Stimulated activated memory B cell treated with anti-CD40 and anti-IgM and Interleukin-4, amounts not matched to agents 10 μg/mL and 1 μg/mL and 100 μg/mL, for 72 hours (primary cell): ENCODE results near the gene POLR2J2.
"Not testable (repeated sequence)": the region's sequence is repeated elsewhere in the genome, so short reads cannot be mapped to it uniquely, and the experiment has no call there.

Source experiments
- ATAC-seq: fragments of 150-1000 bp; cut with Tn5 transposase; 2 replicates; pipeline ENCODE4 v1.10.0; 2021
- H3K27ac Mint-ChIP-seq: one replicate; pipeline ENCODE4 v1.8.0; 2022; ENCODE audit warnings: mild to moderate bottlenecking, mixed read lengths
- H3K27me3 Mint-ChIP-seq: one replicate; pipeline ENCODE4 v1.8.0; 2022; ENCODE audit warnings: mixed read lengths
- H3K36me3 Mint-ChIP-seq: one replicate; pipeline ENCODE4 v1.8.0; 2022; ENCODE audit warnings: mixed read lengths
- H3K4me1 Mint-ChIP-seq: one replicate; pipeline ENCODE4 v1.8.0; 2022; ENCODE audit warnings: mixed read lengths
- H3K4me3 Mint-ChIP-seq: one replicate; pipeline ENCODE4 v1.8.0; 2022; ENCODE audit warnings: mild to moderate bottlenecking, moderate library complexity, mixed read lengths
- H3K9me3 Mint-ChIP-seq: one replicate; pipeline ENCODE4 v1.8.0; 2022; ENCODE audit warnings: mixed read lengths

POLR2J2 gene

DNA sequence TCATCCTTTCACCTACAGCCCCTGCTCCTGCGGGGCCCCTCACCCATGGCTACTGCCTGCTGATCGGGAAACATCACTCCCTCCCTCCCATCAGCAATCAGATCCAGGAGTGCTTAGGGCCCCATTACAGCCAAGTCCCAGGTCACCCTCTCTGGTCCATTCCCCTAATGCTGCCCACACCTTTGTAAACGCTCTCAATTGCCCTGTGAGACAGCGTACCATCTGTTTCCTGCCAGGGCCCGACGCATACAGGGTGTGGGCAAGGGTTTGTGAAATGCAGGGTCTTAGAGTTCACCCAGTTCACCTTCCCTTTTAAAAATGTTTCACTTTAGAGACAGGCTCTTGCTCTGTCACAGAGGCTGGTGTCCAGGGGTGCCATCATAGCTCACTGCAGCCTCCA lies 37.2 kb downstream of the POLR2J2 start:
- ATAC-seq: not testable (repeated sequence)

DNA sequence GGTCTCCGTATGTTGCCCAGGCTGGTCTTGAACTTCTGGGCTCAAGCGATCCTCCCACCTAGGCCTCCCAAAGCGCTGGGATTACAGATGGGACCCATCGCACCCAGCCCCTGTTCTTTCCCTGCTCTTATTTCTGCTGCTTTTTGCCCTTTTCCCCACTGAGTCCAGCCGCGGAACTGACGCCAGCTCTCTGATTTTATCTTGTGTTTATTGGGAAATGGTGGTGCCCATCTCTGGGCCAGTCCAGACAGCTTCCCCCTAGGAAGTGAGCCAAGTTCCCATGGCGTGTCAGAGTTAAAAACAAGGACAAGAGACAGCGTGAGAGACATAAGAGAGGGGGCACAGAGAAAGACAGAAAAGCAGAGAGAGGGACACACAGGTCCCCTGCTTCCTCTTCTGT lies 40.8 kb downstream of the POLR2J2 start:
- H3K4me3 Mint-ChIP-seq, ATAC-seq: not testable (repeated sequence)

More for the DNA sequence above, 37.2 kb downstream of the POLR2J2 start:
- not testable (repeated sequence) for H3K27ac Mint-ChIP-seq, H3K36me3 Mint-ChIP-seq, H3K4me3 Mint-ChIP-seq, H3K27me3 Mint-ChIP-seq, H3K4me1 Mint-ChIP-seq, H3K9me3 Mint-ChIP-seq

DNA sequence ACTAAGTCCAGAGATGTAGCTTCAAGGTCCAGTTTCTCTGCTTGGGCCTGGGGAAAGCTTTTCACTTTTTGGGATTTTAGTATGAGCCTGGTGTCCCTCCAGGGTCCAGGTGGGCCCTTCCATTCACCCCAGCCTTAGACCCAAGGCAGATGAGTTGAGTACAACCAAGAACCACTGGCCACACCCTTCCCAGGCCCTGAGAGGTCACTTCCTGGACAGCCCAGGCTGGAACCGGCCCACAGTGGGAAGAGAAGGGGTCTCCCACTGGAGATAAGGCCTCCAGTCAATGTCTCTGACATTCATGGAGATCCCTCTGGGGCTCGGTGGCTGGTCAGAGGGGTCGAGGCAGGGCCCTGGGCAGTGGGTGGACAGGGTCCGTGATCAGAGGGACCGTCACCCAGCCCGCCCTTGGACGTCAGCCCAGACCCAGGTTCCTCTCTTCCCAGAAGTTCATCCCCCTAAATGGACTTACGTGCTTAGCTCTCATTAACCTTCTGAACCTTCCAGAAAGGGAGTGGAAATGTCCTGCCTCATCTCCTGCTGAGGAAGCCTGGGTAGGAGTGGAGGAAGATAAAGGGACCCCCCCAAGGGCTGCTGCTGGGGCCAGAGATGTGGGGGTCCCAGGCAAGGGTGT lies 44.1 kb downstream of the POLR2J2 start:
- ATAC-seq, H3K36me3 Mint-ChIP-seq, H3K27me3 Mint-ChIP-seq, H3K27ac Mint-ChIP-seq, H3K4me1 Mint-ChIP-seq, H3K4me3 Mint-ChIP-seq, H3K9me3 Mint-ChIP-seq: not testable (repeated sequence)

More for the DNA sequence above, 40.8 kb downstream of the POLR2J2 start:
- not testable (repeated sequence) for H3K27me3 Mint-ChIP-seq, H3K36me3 Mint-ChIP-seq, H3K27ac Mint-ChIP-seq, H3K4me1 Mint-ChIP-seq, H3K9me3 Mint-ChIP-seq

DNA sequence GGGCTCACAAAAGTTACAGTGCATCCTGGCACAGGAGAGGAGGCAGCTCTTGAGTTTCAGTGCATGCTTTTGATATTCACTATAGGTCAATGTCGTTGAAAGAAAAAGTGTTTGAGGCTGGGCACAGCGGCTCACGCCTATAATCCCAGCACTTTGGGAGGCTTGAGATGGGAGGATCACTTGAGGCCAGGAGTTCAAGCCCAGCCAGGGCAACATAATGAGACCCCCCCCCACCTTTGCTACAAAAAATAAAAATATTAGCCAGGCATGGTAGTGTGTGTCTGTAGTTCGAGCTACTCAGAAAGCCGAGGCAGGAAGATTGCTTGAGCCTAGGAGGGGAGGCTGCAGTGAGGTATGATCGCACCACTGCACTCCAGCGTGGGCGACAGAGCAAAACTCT lies 53.3 kb downstream of the POLR2J2 start:
- ATAC-seq, H3K4me1 Mint-ChIP-seq, H3K36me3 Mint-ChIP-seq, H3K27me3 Mint-ChIP-seq, H3K27ac Mint-ChIP-seq, H3K9me3 Mint-ChIP-seq, H3K4me3 Mint-ChIP-seq: not testable (repeated sequence)

DNA sequence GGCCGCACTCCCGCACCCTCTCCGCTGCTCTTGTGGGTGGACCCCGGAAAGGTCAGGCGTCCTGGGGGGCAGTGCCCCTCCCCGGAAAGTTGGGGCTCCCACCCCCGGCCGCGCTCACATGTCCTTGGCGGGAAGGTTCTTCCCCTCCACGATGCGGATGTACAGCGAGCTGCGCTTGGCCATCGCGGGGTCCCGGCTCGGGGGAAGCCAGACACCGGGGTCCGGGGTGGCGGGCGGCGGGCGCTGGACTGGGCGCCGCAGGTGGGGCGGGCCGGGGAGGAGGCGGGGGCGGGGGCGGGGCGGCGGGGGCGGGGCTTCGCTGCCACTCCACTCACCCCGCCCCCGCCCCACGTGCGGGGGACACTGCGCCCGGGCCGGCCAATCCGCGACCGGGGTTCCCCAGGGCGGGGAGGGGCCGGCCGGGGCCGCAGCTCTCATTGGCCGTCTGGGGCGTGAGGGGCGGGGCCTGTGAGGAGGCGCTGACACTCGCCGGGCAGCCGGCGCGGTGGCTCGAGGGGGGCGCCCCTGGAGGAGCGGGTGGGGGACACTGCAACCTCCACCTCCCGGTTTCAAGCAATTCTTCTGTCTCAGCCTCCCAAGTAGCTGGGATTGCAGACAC lies 54.8 kb downstream of the POLR2J2 start, which contains the start of gene RASA4:
RASA4 (minus strand) TSS at position 250 of the 619 bp plus-strand sequence; CDS start at position 183, 67 bp downstream.
- not testable (repeated sequence) for H3K4me1 Mint-ChIP-seq, H3K36me3 Mint-ChIP-seq, H3K4me3 Mint-ChIP-seq, H3K9me3 Mint-ChIP-seq, H3K27ac Mint-ChIP-seq, H3K27me3 Mint-ChIP-seq
- peak; percentile 89 for ATAC-seq
